ENCODE results near the gene AK1.

AK1 gene

DNA sequence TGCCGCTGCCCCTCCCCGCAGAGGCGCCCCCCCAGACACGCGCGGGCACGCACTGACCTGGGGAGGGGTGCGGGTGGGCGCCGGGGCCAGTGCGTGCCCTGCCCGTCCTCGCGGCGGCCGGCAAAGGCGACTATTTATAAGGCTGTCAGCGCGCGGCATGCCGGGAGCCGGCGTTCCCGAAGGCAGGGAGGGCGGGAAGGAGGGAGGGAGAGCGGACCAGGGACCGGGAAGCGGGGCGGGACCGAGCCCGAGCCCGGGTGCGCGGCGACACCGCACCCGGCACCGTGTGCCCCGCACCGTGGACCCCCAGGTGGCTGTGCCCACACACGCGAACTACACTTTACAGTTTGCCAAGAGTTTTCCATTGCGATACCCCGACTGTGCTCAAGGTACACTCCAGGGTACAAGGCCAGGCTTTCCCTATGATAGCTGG is at the start of gene AK1:
Gene AK1 (minus strand): TSS at position 110 of the 433 bp plus-strand sequence. CDS start 3,058 bp downstream, outside the sequence.
- DNase-seq, result no peak

GRCh38 chr9:127926906-127927200 is 49.4 kb upstream of the AK1 start:
- DNase-seq, result no peak

DNA sequence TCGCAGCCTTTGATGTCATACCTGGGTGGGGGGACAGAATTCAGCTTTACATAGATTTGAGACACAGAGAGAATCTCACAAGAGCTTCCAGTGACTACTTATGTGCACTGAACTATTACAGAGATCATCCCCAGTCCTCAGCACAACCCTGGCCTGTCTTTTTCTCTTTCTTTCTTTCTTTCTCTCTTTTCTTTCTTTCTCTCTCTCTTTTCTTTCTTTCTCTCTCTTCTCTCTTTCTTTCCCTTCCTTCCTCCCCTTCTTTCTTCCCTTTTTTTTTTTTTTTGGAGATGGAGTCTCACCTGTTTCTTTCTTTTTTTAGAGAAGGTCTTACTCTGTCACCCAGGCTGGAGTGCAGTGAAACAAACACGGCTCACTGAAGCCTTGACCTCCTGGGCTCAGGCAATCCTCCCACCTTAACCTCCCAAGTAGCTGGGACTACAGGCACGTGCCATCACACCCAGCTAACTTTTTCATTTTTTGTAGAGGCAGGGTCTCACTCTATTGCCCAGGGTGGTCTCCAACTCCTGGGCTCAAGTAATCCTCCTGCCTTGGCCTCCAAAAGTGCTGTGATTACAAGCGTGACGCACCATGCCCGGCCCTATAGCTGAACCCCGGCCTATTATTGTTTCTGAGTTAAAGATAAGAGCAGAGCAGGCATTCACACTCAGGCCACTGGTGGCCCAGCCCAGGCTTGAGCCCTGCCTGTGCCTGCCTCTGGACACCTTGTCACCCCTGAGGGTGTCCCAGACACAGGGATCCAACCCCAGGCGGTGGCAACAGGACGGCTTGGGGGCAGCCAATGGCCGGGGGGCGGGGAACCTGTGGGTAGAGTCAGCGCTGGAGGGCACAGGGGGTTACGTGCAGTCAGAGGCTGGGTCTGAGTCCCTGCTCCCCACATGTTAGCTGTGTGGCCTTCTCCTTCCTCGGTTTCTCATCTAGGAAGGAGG is 48.8 kb upstream of the AK1 start:
- DNase-seq, result no peak

GRCh38 chr9:127924736-127925444 is 47.4 kb upstream of the AK1 start:
- no peak for DNase-seq

- no peak for DNase-seq
Measured at GRCh38 chr9:127923771-127924170, 46.3 kb upstream of the AK1 start.

- no peak for DNase-seq
Measured at GRCh38 chr9:127923046-127923445, 45.6 kb upstream of the AK1 start.

GRCh38 chr9:127921557-127922120 is 44.2 kb upstream of the AK1 start:
- peak; percentile 83 for DNase-seq

DNA sequence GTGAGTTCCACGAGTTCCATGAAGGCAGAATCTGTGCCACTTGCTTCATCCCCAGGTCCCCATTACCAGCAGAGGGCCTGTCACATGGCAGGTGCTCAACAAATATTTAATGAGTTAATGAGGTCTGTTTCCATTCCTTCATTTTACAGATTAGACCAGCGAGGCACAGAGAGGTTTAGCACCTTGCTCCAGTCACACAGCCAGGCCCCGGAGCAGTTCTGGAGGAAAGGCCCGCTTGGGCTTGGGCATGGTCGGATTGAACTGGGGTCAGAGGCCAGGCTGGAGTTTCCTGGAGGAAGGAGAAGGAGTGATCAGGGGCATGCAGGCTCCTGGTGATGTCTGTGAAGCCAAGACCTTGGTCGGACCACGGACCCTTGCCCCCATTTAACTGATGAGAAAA is 43.3 kb upstream of the AK1 start:
- DNase-seq, result no peak

- no peak for DNase-seq
Measured at GRCh38 chr9:127919253-127919815, 41.9 kb upstream of the AK1 start.

DNA sequence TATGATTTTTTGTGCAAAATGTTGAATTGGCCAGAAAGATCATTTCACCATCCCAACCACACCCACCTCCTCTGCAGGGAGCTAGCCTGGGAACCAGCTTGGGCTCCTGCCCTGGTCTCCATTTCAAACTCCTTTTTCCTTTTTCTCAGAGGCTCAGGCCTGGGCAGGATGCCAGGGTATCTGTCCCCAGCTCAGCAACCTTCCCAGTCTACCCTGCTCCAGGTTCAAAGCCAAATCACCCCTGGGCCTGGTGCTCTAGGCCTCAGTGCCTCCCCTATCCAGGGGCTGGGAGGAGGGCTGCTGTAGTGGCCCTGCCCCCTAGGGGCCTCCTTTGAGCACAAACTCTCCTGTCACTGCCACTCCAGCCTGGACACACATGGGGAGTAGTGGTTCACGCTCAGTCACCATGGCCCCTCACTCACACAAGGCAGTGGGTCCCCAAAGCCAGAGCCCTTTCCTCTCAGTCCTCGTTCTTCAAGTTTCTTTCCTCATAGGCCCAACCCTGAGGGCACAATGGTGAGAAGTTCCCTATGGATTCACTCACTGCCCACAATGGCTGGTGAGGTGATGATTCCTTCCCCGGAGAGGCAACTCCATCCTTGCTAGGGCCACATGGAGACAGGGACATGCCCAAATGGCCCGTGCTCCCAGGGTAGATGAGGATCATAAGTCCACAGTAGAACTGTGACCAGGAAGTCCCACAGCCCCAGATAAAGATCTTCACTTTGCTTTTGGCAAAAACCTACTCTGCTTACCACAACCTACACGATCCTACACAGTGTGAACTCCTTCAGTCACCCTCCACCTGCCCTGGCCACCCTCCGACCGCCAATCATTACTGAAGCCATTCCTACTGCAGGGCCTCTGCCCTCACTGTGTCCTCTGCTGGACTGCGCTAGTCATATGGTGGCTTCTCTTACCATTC is 41.0 kb upstream of the AK1 start:
- no peak for DNase-seq

DNA sequence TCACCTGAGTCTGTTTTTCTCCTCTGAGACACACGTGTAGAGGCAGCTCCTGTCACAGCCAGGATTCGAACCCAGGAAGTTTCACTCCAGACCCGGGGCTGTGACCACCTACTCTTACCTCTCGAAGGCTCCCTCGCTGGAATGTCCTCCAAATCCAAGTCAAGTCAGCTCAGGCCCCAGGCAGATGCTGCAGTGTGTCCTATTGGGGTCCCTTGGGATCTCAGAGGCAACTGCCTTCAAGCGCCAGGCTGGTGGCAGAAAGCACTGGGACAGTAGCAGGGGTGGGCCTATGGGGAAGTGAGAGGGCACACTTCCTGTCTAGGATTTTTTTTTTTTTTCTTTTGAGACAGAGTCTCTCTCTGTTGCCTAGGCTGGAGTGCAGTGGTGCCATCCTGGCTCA is 40.1 kb upstream of the AK1 start:
- DNase-seq, result no peak

GRCh38 chr9:127916720-127917581 is 39.5 kb upstream of the AK1 start, which contains the start of gene ST6GALNAC4:
ST6GALNAC4 (minus strand) TSS chr9:127917041; CDS start chr9:127916419, 622 bp downstream.
- peak; percentile 95 for DNase-seq

GRCh38 chr9:127915801-127916719 is 38.6 kb upstream of the AK1 start:
- peak; percentile 57 for DNase-seq

DNA sequence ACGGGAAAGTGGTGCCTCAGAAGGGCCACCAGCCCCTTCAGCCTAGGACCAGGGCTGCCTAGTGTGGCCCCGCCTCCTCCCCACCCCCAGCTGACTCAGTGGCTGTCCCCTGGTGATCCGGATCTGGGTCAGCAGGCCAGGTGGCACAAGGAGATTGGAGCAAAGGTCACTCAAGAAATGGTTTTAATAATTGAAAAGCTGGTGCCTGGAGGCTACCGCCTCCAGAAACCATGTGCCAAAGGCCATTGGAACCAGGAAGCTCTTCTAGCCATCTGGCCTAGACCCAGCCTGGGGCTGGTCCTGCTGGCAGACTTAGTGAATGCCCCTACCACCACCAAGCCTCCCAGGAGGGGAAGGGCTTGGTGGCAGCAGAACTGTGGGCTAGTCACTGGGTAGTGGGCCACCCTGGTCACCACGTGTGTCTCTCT is 37.9 kb upstream of the AK1 start:
- DNase-seq, result no peak

DNA sequence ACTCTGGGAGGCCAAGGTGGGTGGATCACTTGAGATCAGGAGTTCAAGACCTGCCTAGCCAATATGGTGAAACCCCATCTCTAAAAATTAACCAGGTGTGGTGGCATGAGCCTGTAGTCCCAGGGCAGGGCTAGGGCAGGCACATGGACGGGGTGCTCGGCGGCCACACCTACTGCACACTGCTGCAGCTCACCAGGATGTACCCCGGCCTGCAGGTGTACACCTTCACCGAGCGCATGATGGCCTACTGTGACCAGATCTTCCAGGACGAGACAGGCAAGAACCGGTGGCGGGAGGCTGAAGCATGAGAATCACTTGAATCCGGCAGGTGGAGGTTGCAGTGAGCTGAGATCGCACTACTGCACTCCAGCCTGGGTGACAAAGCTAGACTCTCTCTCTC is 36.2 kb upstream of the AK1 start:
- DNase-seq, result no peak

DNA sequence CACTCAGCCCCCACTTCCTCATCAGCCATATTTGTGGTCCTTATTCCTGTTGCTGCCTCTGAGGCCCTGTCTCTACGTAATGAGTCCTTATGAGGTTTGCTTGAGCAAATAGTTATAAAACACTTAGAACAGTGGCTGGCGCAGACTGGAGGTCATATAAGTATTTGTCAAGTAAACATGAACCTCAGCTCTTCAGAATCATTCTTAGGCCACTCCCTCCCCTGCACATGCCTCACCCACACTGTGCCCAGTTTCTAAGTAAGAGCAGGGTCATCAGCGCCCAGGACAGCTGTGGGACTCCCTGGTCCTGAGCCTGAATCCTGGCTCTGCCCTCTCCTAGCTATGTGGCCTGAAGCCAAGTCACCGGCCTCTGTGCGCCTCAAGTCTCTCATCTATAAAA is 35.4 kb upstream of the AK1 start:
- no peak for DNase-seq

- no peak for DNase-seq
Measured at GRCh38 chr9:127912296-127912695, 34.8 kb upstream of the AK1 start.

DNA sequence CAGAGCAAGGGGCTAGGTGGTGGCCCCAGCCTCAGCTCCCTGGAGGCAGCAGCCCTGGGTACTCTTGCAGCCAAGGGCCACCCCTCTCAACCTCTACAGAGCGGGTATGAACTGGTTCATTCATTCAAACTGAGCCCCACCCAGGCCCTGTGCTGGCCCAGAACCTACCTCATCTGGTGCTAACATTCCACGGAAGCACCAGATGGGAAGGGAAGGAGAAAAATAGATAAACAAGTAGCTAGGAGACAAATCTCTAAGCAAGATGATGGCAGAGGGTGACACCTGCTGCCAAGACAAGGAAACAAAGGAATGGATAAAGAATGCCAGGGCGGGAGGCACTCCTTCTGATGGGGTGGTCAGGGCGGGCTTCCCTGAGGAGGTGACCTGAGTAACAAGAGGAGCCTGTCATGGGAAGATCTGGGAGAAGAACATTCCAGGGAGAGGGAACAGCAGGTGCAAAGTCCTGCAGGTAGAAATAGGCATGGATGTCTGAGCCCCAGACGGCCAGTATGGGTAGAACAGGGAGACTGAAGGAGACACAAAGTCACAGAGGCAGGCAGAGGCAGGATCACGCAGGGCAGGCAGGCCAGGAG is 33.2 kb upstream of the AK1 start:
- DNase-seq, result peak; percentile 37

- no peak for DNase-seq
Measured at GRCh38 chr9:127909839-127910273, 32.4 kb upstream of the AK1 start.

DNA sequence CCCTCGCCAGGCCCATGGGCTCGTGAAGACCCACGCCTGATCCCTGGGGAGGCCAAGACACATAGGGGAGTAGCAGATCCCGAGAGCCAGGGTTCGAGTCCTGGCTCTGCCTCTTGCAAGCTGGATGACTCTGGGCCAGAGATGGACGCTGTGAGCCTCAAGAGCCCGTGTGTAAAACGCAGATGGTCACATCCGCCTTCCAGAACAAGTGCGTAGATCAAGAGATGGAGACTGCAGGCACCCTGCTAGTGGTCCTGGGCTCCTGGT is 31.1 kb upstream of the AK1 start:
- DNase-seq, result no peak
